Osteocyte (in vitro differentiated cells): ENCODE results near the gene RGS3. TPM values are rescaled to one million over a fixed set of nuclear protein-coding genes. Genes with fewer than 3 reads are reported as not detected.

ENCODE experiments used
- DNase-seq: peaks from one replicate; pipeline ENCODE4 v3.0.0; 2021; ENCODE audit warnings: mixed read lengths; ENCODE audit not compliant: unreplicated experiment; ENCODE audit errors: extremely low spot score
- H3K27ac Mint-ChIP-seq: one replicate; pipeline ENCODE4 v1.8.0; 2021; ENCODE audit warnings: mild to moderate bottlenecking, mixed read lengths; ENCODE audit not compliant: unreplicated experiment
- H3K27me3 Mint-ChIP-seq: one replicate; pipeline ENCODE4 v1.8.0; 2021; ENCODE audit warnings: mixed read lengths; ENCODE audit not compliant: unreplicated experiment
- H3K36me3 Mint-ChIP-seq: one replicate; pipeline ENCODE4 v1.8.0; 2021; ENCODE audit warnings: mixed read lengths; ENCODE audit not compliant: unreplicated experiment
- H3K4me1 Mint-ChIP-seq: one replicate; pipeline ENCODE4 v1.8.0; 2021; ENCODE audit warnings: mixed read lengths; ENCODE audit not compliant: unreplicated experiment
- H3K4me3 Mint-ChIP-seq: one replicate; pipeline ENCODE4 v1.8.0; 2021; ENCODE audit warnings: mild to moderate bottlenecking, moderate library complexity, mixed read lengths; ENCODE audit not compliant: unreplicated experiment
- H3K9me3 Mint-ChIP-seq: one replicate; pipeline ENCODE4 v1.8.0; 2021; ENCODE audit warnings: mixed read lengths; ENCODE audit not compliant: unreplicated experiment
- total RNA-seq: library from RNA; stranded (reverse); gene quantifications from 2 replicates; pipeline ENCODE4 v1.2.1, GENCODE V29; 2021
- TF ChIP-seq, protein P1 (sequence below): fragments of 200-600 bp; sonication (generic); IDR thresholded peaks from 2 replicates; pipeline ENCODE4 v1.5.0; 2021; ENCODE audit warnings: antibody characterized with exemption, mild to moderate bottlenecking, moderate library complexity

Gene RGS3
- total RNA-seq, 1 donor from 2014 or later = 67.8 TPM

DNA sequence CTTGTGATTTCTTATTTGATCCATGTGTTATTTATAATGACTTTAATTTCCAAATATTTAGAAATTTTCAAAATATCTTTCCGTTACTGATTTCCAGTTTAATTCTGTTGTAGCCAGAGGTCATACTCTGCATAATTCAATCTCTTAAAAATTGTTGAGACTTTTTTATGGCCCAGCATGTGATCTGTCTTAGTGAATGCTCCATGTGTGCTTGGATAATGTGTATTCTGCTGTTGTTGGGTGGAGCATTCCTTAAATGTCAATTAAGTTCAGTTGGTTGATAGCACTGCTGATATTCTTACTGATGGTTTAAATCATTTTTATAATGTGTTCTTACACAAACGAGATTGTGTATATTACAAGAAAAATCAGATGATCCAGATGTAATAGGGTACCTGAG is 180.8 kb downstream of the RGS3 start:
- Mint-ChIP-seq H3K9me3 (no peaks in the 10 kb centered on the region), H3K27ac (no peak overlapping the region), H3K36me3 (peaks cover 2% of the 10 kb centered on the region), H3K4me3 (no peak overlapping the region), H3K27me3 (no peaks in the 10 kb centered on the region), H3K4me1 (peaks cover 26% of the 10 kb centered on the region)
- no peak for DNase-seq
- TF ChIP-seq, protein P1, sequence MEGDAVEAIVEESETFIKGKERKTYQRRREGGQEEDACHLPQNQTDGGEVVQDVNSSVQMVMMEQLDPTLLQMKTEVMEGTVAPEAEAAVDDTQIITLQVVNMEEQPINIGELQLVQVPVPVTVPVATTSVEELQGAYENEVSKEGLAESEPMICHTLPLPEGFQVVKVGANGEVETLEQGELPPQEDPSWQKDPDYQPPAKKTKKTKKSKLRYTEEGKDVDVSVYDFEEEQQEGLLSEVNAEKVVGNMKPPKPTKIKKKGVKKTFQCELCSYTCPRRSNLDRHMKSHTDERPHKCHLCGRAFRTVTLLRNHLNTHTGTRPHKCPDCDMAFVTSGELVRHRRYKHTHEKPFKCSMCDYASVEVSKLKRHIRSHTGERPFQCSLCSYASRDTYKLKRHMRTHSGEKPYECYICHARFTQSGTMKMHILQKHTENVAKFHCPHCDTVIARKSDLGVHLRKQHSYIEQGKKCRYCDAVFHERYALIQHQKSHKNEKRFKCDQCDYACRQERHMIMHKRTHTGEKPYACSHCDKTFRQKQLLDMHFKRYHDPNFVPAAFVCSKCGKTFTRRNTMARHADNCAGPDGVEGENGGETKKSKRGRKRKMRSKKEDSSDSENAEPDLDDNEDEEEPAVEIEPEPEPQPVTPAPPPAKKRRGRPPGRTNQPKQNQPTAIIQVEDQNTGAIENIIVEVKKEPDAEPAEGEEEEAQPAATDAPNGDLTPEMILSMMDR = no peak

DNA sequence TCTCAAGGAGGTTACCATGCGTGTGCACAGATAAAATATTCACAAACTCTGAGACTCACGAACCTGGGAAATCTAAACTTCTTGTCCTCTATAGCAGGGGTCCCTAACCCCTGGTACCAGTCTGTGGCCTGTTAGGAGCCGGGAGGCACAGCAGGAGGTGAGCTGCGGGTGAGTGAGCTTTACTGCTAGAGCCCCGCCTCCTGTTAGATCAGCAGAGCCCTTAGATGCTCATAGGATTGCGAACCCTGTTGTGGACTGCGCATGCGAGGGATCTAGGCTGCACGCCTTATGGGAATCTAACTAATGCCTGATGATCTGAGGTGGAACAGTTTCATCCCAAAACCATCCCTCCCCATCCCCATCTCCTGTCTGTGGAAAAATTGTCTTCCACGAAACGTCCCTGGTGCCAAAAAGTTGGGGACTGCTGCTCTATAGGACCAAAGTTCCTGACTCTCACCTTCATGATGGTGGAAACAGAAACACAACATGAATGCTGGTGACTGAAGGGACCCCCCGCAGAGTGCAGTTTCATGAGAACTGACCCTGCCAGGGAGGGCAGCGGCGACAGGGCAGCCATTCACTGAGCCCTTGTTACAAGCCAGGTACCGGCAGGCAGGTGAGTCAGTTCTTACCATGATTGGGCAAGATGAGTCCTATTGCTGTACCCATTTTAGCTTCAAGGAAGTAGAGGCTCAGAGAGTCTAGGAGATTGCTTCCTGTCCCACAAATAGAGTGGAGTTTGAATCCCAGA is 181.9 kb downstream of the RGS3 start:
- no peak overlapping the region for H3K4me3 Mint-ChIP-seq
- H3K9me3 Mint-ChIP-seq = no peaks in the 10 kb centered on the region
- no peak for DNase-seq
- H3K27me3 Mint-ChIP-seq = no peaks in the 10 kb centered on the region
- peaks cover 37% of the 10 kb centered on the region for H3K4me1 Mint-ChIP-seq
- peaks cover 2% of the 10 kb centered on the region for H3K36me3 Mint-ChIP-seq
- no peak overlapping the region for H3K27ac Mint-ChIP-seq
- TF ChIP-seq, protein P1 = no peak

DNA sequence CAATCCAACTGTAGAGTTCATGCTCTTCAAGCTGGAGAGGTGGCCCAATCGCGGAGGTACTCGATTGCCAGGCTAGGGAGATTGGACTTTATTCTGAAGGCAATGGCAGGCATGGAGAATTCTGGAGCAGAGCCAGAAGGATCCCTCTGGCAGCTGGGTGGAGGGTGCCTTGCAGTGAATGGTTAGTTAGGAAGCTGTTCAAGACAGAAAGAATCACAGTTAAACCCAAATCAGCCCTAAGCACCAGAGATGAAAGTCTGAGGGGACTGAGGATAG is 182.4 kb downstream of the RGS3 start:
- TF ChIP-seq, protein P1 = no peak
- H3K36me3 Mint-ChIP-seq = peaks cover 2% of the 10 kb centered on the region
- no peak overlapping the region for H3K4me3 Mint-ChIP-seq
- no peak for DNase-seq
- peaks cover 38% of the 10 kb centered on the region for H3K4me1 Mint-ChIP-seq
- H3K9me3 Mint-ChIP-seq = no peaks in the 10 kb centered on the region
- H3K27ac Mint-ChIP-seq = no peak overlapping the region
- H3K27me3 Mint-ChIP-seq = no peaks in the 10 kb centered on the region

DNA sequence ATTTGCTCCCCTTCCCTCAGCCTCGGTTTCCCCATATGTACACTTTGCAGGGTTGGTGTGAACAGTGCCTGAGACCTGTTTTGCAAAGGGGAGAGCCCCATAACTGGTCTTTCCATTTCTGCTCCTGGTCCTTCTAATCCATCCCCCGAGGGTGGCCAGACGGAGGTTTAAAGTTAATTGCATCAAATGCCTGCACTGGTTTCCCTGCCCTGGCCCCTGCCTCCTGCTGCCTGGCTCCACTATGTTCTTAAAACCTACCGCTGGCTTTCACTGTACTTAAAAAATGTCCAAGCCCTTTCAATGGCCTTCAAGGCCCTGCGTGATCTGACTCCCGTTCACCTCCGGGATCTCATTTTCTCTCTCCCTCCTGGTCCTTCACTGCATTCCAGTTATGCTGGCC is 183.0 kb downstream of the RGS3 start:
- Mint-ChIP-seq H3K27ac (no peak overlapping the region), H3K4me1 (peaks cover 38% of the 10 kb centered on the region), H3K36me3 (peaks cover 2% of the 10 kb centered on the region), H3K4me3 (no peak overlapping the region), H3K27me3 (no peaks in the 10 kb centered on the region), H3K9me3 (no peaks in the 10 kb centered on the region)
- TF ChIP-seq, protein P1 = no peak
- DNase-seq = no peak

Other genes starting within 250 kb of the RGS3 start
- gene FKBP15, start 242.4 kb upstream of the RGS3 start, total RNA-seq = 30.8 and 31.9 TPM in 2 replicates
- gene SLC31A1, start 242.2 kb upstream of the RGS3 start, total RNA-seq = 22.1 and 22.4 TPM in 2 replicates
- gene CDC26, start 188.2 kb upstream of the RGS3 start, total RNA-seq = 26.3 and 28.2 TPM in 2 replicates
- gene PRPF4, start 188.1 kb upstream of the RGS3 start, total RNA-seq = 21.0 and 22.0 TPM in 2 replicates
- gene RNF183, start 160.4 kb upstream of the RGS3 start, total RNA-seq = not detected in 2 replicates
- 2.2 and 3.4 TPM in 2 replicates for gene WDR31, start 123.5 kb upstream of the RGS3 start, total RNA-seq
- gene BSPRY, start 114.2 kb upstream of the RGS3 start, total RNA-seq = not detected in 2 replicates
- gene HDHD3, start 86.7 kb upstream of the RGS3 start, total RNA-seq = 12.2 and 12.7 TPM in 2 replicates
- gene ALAD, start 62.4 kb upstream of the RGS3 start, total RNA-seq = 26.2 and 27.4 TPM in 2 replicates
- 32.0 and 35.5 TPM in 2 replicates for gene POLE3, start 53.1 kb upstream of the RGS3 start, total RNA-seq
- 0.43 and 0.55 TPM in 2 replicates for gene C9orf43, start 53.0 kb upstream of the RGS3 start, total RNA-seq